Esophagus muscularis mucosa (tissue), 4 donors: ENCODE results near the gene KIAA1755.

Experiments
- EP300 ChIP-seq: sonication (generic); formaldehyde crosslinking; IDR thresholded peaks from one replicate; pipeline ENCODE4 v1.6.1; 2017; ENCODE audit warnings: antibody characterized with exemption
- POLR2A ChIP-seq: fragments of 450-650 bp; IDR thresholded peaks from one replicate; pipeline ENCODE4 v1.6.1; 2017; ENCODE audit warnings: antibody characterized with exemption, moderate library complexity, mild to moderate bottlenecking, low read depth
- TF ChIP-seq, protein P1 (sequence below), 3 experiments: fragments of 200-600 bp in 2 of 3; fragments of 450-650 bp in 1 of 3; sonication (generic) in 2 of 3; IDR thresholded peaks; one replicate each; pipeline ENCODE4 v1.5.1; 2017 to 2019; ENCODE audit warnings: antibody characterized with exemption in 3 of 3, mild to moderate bottlenecking in 2 of 3, moderate library complexity in 1 of 3

- TF ChIP-seq POLR2A (no peak), EP300 (no peak)
- TF ChIP-seq, protein P1, sequence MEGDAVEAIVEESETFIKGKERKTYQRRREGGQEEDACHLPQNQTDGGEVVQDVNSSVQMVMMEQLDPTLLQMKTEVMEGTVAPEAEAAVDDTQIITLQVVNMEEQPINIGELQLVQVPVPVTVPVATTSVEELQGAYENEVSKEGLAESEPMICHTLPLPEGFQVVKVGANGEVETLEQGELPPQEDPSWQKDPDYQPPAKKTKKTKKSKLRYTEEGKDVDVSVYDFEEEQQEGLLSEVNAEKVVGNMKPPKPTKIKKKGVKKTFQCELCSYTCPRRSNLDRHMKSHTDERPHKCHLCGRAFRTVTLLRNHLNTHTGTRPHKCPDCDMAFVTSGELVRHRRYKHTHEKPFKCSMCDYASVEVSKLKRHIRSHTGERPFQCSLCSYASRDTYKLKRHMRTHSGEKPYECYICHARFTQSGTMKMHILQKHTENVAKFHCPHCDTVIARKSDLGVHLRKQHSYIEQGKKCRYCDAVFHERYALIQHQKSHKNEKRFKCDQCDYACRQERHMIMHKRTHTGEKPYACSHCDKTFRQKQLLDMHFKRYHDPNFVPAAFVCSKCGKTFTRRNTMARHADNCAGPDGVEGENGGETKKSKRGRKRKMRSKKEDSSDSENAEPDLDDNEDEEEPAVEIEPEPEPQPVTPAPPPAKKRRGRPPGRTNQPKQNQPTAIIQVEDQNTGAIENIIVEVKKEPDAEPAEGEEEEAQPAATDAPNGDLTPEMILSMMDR (IDR thresholded peaks at IDR 0.05), result no peak
Measured at GRCh38 chr20:38219006-38219950, 41.3 kb downstream of the KIAA1755 start.
